ENCODE data around the gene ADAM8. TPM values are rescaled to one million over a fixed set of nuclear protein-coding genes. Genes with fewer than 3 reads are reported as not detected.

ADAM8 gene
- total and polyA plus RNA-seq, 10 of the 15 experiments (the other 5 are each of a cell fraction or from before 2014, with no cell fraction given), result 0.37 to 92.7 (median 21.7) TPM

DNA sequence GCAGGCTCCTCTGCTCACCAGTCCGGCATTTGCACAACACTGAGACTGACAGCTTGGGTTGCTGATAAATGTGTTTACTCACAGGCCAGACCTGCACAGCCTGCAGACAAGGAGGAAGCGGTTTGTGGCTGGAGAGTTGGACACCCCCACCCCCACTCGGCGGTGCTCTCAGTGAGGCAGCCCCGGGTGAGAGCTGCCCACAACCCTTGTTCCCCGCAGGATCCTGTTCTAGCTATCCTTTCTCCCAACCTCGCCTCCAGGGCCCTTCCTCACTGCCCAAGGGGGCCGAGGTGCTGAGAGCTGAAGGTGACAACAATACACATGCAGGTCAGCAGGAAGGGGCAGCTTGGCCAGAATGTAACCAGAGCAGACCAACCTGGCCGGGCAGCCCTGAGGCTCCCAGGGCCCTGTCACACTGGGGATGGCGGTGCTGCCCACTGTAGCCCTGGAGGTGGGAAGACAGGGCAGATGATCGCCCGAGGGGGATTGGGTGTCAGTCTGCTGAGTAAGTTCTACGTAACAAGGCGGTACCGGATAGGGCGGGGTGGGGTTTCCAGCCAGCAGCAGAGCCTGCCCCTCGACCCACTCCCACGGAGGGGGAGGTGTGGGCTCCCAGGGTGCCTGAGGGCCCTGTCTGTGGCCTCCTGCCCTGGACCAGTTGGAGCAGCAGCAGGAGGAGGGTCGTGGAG lies 2.1 kb upstream of the ADAM8 start (continued):
- TF ChIP-seq ATF7 (IDR thresholded peaks at IDR 0.05; ENCODE audit: low read depth) (no peak), RBBP5 (conservative IDR thresholded peaks at IDR 0.05) (no peak), MYB (IDR thresholded peaks at IDR 0.05; ENCODE audit: borderline replicate concordance, low read depth, low read length) (no peak), YBX1 (IDR thresholded peaks at IDR 0.05) (no peak), NR2F1 (conservative IDR thresholded peaks at IDR 0.05) (no peak), KLF5 (IDR thresholded peaks at IDR 0.05; ENCODE audit: partially characterized antibody) (no peak), NR2C1 (IDR thresholded peaks at IDR 0.05) (no peak), REST (IDR thresholded peaks at IDR 0.05; ENCODE audit: low read depth, low read length) (no peak), CHD2 (IDR thresholded peaks at IDR 0.05; ENCODE audit: borderline replicate concordance, low read depth, low read length) (peak; percentile 71), ZNF24 (IDR thresholded peaks at IDR 0.05) (no peak), IKZF1 (conservative IDR thresholded peaks at IDR 0.05) (peak; percentile 43; the same call in 1 of the 2 replicates), SIN3A (IDR thresholded peaks at IDR 0.05; ENCODE audit: low read depth, low read length) (no peak), IRF3 (IDR thresholded peaks at IDR 0.05) (no peak), MTA3 (IDR thresholded peaks at IDR 0.05; ENCODE audit: borderline replicate concordance, low read length) (no peak), BACH1 (IDR thresholded peaks at IDR 0.05; ENCODE audit: borderline replicate concordance) (no peak)
- TF ChIP-seq, protein P1, sequence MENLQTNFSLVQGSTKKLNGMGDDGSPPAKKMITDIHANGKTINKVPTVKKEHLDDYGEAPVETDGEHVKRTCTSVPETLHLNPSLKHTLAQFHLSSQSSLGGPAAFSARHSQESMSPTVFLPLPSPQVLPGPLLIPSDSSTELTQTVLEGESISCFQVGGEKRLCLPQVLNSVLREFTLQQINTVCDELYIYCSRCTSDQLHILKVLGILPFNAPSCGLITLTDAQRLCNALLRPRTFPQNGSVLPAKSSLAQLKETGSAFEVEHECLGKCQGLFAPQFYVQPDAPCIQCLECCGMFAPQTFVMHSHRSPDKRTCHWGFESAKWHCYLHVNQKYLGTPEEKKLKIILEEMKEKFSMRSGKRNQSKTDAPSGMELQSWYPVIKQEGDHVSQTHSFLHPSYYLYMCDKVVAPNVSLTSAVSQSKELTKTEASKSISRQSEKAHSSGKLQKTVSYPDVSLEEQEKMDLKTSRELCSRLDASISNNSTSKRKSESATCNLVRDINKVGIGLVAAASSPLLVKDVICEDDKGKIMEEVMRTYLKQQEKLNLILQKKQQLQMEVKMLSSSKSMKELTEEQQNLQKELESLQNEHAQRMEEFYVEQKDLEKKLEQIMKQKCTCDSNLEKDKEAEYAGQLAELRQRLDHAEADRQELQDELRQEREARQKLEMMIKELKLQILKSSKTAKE (IDR thresholded peaks at IDR 0.05; ENCODE audit: low read depth, poor library complexity, severe bottlenecking), result peak; percentile 44
- TF ChIP-seq, protein P2, sequence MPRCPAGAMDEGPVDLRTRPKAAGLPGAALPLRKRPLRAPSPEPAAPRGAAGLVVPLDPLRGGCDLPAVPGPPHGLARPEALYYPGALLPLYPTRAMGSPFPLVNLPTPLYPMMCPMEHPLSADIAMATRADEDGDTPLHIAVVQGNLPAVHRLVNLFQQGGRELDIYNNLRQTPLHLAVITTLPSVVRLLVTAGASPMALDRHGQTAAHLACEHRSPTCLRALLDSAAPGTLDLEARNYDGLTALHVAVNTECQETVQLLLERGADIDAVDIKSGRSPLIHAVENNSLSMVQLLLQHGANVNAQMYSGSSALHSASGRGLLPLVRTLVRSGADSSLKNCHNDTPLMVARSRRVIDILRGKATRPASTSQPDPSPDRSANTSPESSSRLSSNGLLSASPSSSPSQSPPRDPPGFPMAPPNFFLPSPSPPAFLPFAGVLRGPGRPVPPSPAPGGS (IDR thresholded peaks at IDR 0.05; ENCODE audit: borderline replicate concordance, insufficient read depth, low read depth, low read length, poor library complexity, severe bottlenecking), result no peak
- TF ChIP-seq, protein P3, sequence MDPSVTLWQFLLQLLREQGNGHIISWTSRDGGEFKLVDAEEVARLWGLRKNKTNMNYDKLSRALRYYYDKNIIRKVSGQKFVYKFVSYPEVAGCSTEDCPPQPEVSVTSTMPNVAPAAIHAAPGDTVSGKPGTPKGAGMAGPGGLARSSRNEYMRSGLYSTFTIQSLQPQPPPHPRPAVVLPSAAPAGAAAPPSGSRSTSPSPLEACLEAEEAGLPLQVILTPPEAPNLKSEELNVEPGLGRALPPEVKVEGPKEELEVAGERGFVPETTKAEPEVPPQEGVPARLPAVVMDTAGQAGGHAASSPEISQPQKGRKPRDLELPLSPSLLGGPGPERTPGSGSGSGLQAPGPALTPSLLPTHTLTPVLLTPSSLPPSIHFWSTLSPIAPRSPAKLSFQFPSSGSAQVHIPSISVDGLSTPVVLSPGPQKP (IDR thresholded peaks at IDR 0.05; ENCODE audit: low read depth, low read length), result no peak
